Kidney (tissue), 14 donors: ENCODE measurements around the gene ITGB8. TPM values are rescaled to one million over a fixed set of nuclear protein-coding genes. Genes with fewer than 3 reads are reported as not detected.

Experiments
- DNase-seq, 5 donors: peaks; one replicate each; pipeline ENCODE4 v3.0.0-alpha.2; 2013 to 2020
- FAIRE-seq: peaks from 2 replicates; lab custom pipeline; 2012; peaks lifted over from hg19 to GRCh38; lab: Jason Lieb, UNC
- H3K27ac ChIP-seq, 2 donors: one replicate each; pipeline ENCODE4 v1.7.0; 2013; ENCODE audit warnings: low read depth in 2 of 2, low read length in 2 of 2, inconsistent platforms in 1 of 2
- H3K27me3 ChIP-seq: one replicate; pipeline ENCODE4 v1.7.1; 2013; ENCODE audit warnings: low read length, inconsistent platforms; ENCODE audit not compliant: control insufficient read depth, insufficient read depth
- H3K36me3 ChIP-seq, 3 donors: one replicate each; pipeline versions ENCODE4 v1.7.0 to v1.7.1; 2013; ENCODE audit warnings: low read length in 3 of 3, control low read depth in 1 of 3, inconsistent platforms in 1 of 3; ENCODE audit not compliant: insufficient read depth in 3 of 3, control insufficient read depth in 2 of 3
- H3K4me1 ChIP-seq, 3 donors: one replicate each; pipeline versions ENCODE4 v1.7.0 to v1.7.1; 2013; ENCODE audit warnings: low read length in 3 of 3, inconsistent platforms in 1 of 3, low read depth in 1 of 3; ENCODE audit not compliant: control insufficient read depth in 2 of 3, insufficient read depth in 2 of 3
- H3K4me3 ChIP-seq, 3 donors: one replicate each; pipeline versions ENCODE4 v1.7.0 to v1.8.1; 2013; ENCODE audit warnings: low read length in 3 of 3, control low read depth in 1 of 3, inconsistent platforms in 1 of 3
- H3K9ac ChIP-seq, 3 donors: one replicate each; pipeline versions ENCODE4 v1.7.0 to v1.7.1; 2013; ENCODE audit warnings: low read length in 3 of 3, control low read depth in 1 of 3, inconsistent platforms in 1 of 3
- H3K9me3 ChIP-seq, 3 donors: one replicate each; pipeline versions ENCODE4 v1.7.0 to v1.7.1; 2013; ENCODE audit warnings: low read length in 3 of 3, control low read depth in 1 of 3, inconsistent platforms in 1 of 3; ENCODE audit not compliant: control insufficient read depth in 2 of 3, insufficient read depth in 1 of 3
- intact Hi-C: fragments of 100-400 bp; cut with DNase I; formaldehyde crosslinking; loops from one replicate; pipeline ENCODE4 v1.11.1; 2022
- polyA plus RNA-seq: library from polyadenylated mRNA; stranded (reverse); fragments of 350-450 nt; fragmentation: Illumina TruSeq; extraction: RNeasy Lipid Tissue Mini Kit (QIAGEN cat#74804); gene quantifications from one replicate; pipeline ENCODE4 v1.2.3, GENCODE V29; 2014; ENCODE audit warnings: low read depth, low replicate concordance; ENCODE audit not compliant: insufficient read depth
- total RNA-seq: library from RNA; stranded (reverse); fragmentation: NEBNext Ultra II Directional; extraction: Animal tissue kit (Norgen Biotek cat#: 25700); gene quantifications from one replicate; pipeline ENCODE4 v1.2.1, GENCODE V29; 2021
- TF ChIP-seq, protein P1 (sequence below): IDR thresholded peaks from 3 replicates; pipeline ENCODE4 v1.5.1; 2012; ENCODE audit warnings: mild to moderate bottlenecking, moderate library complexity, borderline replicate concordance; ENCODE audit not compliant: insufficient read depth; ENCODE audit errors: extremely low read depth
- donor health status: control.
- donor health status: control.
- donor health status: control.
- donor health status: control.
- donor health status: control.
- donor health status: DM: yes; HTN: yes; CAD: no.
- donor health status: Normal renal cell carcinoma (clear cell type).

Gene ITGB8
- total and polyA plus RNA-seq, 2 donors from 2014 or later, result 10.3 to 213 TPM

DNA sequence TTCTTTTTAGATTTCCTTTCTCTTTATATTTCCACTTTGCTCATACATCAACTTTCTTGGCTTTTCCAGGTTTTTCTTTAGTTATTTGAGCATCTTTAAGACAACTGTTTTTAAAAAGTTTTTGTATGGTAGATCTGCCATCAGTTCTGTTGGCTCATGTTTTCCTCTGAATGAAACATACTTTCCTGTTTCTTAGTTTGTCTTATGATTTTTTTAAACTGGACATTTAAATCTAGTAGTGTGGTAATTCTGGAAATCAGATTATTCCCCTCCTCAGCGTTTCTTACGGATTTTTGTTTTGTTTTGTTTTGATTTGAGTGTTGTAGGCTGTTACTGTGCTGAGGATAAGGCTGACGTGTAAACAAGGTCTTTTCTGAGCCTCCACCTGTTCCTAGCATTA lies 33.8 kb upstream of the ITGB8 start:
- Histone ChIP-seq H3K27me3 (no peaks in the 10 kb centered on the region), H3K4me3 (no peak overlapping the region), H3K9me3 (peaks cover 0 to 5% (median 0%) of the 10 kb centered on the region in 3 donors), H3K27ac (no peak overlapping the region), H3K4me1 (no peaks in the 10 kb centered on the region), H3K9ac (no peak overlapping the region), H3K36me3 (no peaks in the 10 kb centered on the region)
- intact Hi-C loops, result no loop called here
- TF ChIP-seq, protein P1, sequence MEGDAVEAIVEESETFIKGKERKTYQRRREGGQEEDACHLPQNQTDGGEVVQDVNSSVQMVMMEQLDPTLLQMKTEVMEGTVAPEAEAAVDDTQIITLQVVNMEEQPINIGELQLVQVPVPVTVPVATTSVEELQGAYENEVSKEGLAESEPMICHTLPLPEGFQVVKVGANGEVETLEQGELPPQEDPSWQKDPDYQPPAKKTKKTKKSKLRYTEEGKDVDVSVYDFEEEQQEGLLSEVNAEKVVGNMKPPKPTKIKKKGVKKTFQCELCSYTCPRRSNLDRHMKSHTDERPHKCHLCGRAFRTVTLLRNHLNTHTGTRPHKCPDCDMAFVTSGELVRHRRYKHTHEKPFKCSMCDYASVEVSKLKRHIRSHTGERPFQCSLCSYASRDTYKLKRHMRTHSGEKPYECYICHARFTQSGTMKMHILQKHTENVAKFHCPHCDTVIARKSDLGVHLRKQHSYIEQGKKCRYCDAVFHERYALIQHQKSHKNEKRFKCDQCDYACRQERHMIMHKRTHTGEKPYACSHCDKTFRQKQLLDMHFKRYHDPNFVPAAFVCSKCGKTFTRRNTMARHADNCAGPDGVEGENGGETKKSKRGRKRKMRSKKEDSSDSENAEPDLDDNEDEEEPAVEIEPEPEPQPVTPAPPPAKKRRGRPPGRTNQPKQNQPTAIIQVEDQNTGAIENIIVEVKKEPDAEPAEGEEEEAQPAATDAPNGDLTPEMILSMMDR, result no peak
- DNase-seq (no peak), FAIRE-seq (no peak)

DNA sequence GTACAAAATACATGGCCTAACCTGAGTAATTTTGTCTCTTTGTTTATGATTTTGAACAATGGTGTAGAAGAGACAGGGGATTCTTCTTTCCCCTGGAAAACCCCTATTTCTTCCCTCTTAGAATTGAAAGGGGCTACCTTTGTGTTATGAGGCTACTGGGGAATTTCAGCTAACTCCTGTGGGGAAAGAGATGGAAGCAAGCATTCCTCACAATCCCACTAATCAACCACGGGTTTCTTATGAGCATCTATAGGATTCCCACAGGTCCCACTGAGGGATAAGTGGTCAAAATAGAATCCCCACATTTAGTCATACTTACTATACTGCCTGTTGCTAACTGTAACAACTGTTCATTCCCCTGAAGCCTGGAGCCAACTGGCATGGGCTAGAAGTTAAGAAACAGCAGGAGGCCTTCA lies 32.2 kb upstream of the ITGB8 start:
- Histone ChIP-seq H3K36me3 (no peaks in the 10 kb centered on the region), H3K9ac (no peak overlapping the region), H3K27ac (no peak overlapping the region), H3K9me3 (peaks cover 0 to 5% (median 0%) of the 10 kb centered on the region in 3 donors), H3K4me1 (no peaks in the 10 kb centered on the region), H3K4me3 (no peak overlapping the region), H3K27me3 (no peaks in the 10 kb centered on the region)
- FAIRE-seq (no peak), DNase-seq (no peak)
- intact Hi-C loops, result no loop called here
- TF ChIP-seq, protein P1, result no peak

- Histone ChIP-seq H3K9ac (no peak overlapping the region), H3K27me3 (no peaks in the 10 kb centered on the region), H3K4me1 (no peaks in the 10 kb centered on the region), H3K36me3 (no peaks in the 10 kb centered on the region), H3K4me3 (no peak overlapping the region), H3K27ac (no peak overlapping the region), H3K9me3 (peaks cover 0 to 5% (median 0%) of the 10 kb centered on the region in 3 donors)
- no peak for DNase-seq
- FAIRE-seq, result no peak
- TF ChIP-seq, protein P1, result no peak
- intact Hi-C loops, result no loop called here
Observed at GRCh38 chr7:20299145-20299544, 31.6 kb upstream of the ITGB8 start.
